Measurements from ENCODE around the gene HSPA1L. TPM values are rescaled to one million over a fixed set of nuclear protein-coding genes. Genes with fewer than 3 reads are reported as not detected.
A peak's percentile ranks its signal among the peaks of the same experiment; 100 is the strongest.

Gene HSPA1L
- total and polyA plus RNA-seq, 9 donors, result 2.3 to 4.1 (median 3.5) TPM

- H3K4me3 ChIP-seq (ENCODE audit: low read length), result no peak overlapping the region
- peaks cover 4% of the 10 kb centered on the region for H3K4me1 ChIP-seq (ENCODE audit: control insufficient read depth, insufficient read depth, low read length)
- H3K27ac ChIP-seq (ENCODE audit: low read length), result no peak overlapping the region
- WGBS (ENCODE audit: insufficient coverage), result 88% methylated on average over 30 of the region's 32 CpGs
- H3K27me3 ChIP-seq (ENCODE audit: control insufficient read depth, insufficient read depth, low read length), result no peaks in the 10 kb centered on the region
- H3K36me3 ChIP-seq (ENCODE audit: control insufficient read depth, insufficient read depth, low read length), result peaks cover 89% of the 10 kb centered on the region
- no peaks in the 10 kb centered on the region for H3K9me3 ChIP-seq (replicated peaks; ENCODE audit: control insufficient read depth, low read depth, low read length)
- no peak for DNase-seq
These were observed 32.8 kb downstream of the HSPA1L start for GRCh38 chr6:31782126-31782855.

- 93% methylated on average over 20 of the region's 23 CpGs for WGBS (ENCODE audit: insufficient coverage)
- no peak for DNase-seq
- Histone ChIP-seq H3K27ac (ENCODE audit: low read length) (no peak overlapping the region), H3K9me3 (replicated peaks; ENCODE audit: control insufficient read depth, low read depth, low read length) (no peaks in the 10 kb centered on the region), H3K36me3 (ENCODE audit: control insufficient read depth, insufficient read depth, low read length) (peaks cover 86% of the 10 kb centered on the region), H3K4me1 (ENCODE audit: control insufficient read depth, insufficient read depth, low read length) (peaks cover 12% of the 10 kb centered on the region), H3K4me3 (ENCODE audit: low read length) (no peak overlapping the region), H3K27me3 (ENCODE audit: control insufficient read depth, insufficient read depth, low read length) (no peaks in the 10 kb centered on the region)
These were observed 33.6 kb downstream of the HSPA1L start for GRCh38 chr6:31781244-31782125.

DNA sequence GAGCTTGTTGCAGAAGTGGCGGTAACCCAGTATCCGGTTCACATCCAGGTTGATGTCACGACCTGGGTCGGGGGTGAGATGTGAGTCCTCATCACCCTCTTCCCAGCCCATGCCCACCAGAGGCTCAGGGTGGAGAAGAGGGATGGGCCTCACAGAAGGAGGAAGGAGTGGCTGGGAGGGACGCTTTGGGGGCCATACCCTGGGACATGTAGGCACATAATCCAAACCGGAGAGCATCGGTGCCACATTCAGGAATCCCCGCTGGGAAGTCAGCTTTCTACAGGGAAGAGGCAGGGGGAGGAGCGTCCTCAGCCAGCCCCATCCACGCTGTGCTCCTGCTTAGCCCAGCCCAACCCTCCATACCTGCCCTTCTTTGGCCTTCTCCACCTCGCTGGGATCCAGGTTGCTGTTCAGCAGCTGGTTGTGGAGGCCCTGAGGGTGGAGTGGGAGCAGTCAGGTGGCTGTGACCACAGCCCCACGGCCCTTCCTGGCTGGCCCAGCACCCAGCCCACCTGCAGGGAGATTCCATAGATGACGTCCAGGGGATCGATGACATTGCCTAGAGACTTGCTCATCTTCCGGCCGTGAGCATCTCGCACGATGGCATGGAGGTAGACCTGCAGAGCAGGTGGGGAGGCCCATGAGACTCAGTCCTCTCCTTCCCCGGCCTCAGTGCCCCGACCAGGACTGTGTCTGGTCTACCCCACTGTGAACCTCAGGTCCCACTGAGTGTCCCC is 34.4 kb downstream of the HSPA1L start:
- H3K36me3 ChIP-seq (ENCODE audit: control insufficient read depth, insufficient read depth, low read length), result peaks cover 80% of the 10 kb centered on the region
- H3K27ac ChIP-seq (ENCODE audit: low read length), result no peak overlapping the region
- H3K4me1 ChIP-seq (ENCODE audit: control insufficient read depth, insufficient read depth, low read length), result peaks cover 12% of the 10 kb centered on the region
- WGBS (ENCODE audit: insufficient coverage), result 86% methylated on average over 14 of the region's 20 CpGs
- no peaks in the 10 kb centered on the region for H3K9me3 ChIP-seq (replicated peaks; ENCODE audit: control insufficient read depth, low read depth, low read length)
- no peaks in the 10 kb centered on the region for H3K27me3 ChIP-seq (ENCODE audit: control insufficient read depth, insufficient read depth, low read length)
- H3K4me3 ChIP-seq (ENCODE audit: low read length), result no peak overlapping the region
- no peak for DNase-seq

DNA sequence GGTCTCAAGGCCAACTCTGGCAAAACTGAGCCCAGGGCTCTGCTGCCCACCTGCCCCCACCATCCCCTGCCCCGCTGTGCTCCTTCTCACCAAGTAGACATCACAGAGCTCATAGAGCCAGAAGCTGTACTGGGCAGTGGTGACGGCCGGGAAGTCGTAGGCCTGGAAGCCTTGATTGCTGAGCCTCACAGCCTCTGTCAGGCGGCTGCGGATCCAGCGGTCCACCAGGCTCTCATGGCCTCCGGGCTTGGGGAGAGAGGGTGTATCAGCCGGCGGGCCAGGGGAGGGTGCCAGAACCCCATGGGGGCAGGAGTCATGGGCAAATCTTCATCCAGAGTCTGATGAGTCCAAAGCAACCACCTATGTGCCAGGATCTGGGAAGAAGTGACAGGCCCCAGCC is 35.2 kb downstream of the HSPA1L start:
- no peaks in the 10 kb centered on the region for H3K27me3 ChIP-seq (ENCODE audit: control insufficient read depth, insufficient read depth, low read length)
- 88% methylated on average over 3 of the region's 10 CpGs for WGBS (ENCODE audit: insufficient coverage)
- peaks cover 12% of the 10 kb centered on the region for H3K4me1 ChIP-seq (ENCODE audit: control insufficient read depth, insufficient read depth, low read length)
- no peaks in the 10 kb centered on the region for H3K9me3 ChIP-seq (replicated peaks; ENCODE audit: control insufficient read depth, low read depth, low read length)
- DNase-seq, result no peak
- no peak overlapping the region for H3K4me3 ChIP-seq (ENCODE audit: low read length)
- H3K27ac ChIP-seq (ENCODE audit: low read length), result no peak overlapping the region
- H3K36me3 ChIP-seq (ENCODE audit: control insufficient read depth, insufficient read depth, low read length), result peaks cover 73% of the 10 kb centered on the region

DNA sequence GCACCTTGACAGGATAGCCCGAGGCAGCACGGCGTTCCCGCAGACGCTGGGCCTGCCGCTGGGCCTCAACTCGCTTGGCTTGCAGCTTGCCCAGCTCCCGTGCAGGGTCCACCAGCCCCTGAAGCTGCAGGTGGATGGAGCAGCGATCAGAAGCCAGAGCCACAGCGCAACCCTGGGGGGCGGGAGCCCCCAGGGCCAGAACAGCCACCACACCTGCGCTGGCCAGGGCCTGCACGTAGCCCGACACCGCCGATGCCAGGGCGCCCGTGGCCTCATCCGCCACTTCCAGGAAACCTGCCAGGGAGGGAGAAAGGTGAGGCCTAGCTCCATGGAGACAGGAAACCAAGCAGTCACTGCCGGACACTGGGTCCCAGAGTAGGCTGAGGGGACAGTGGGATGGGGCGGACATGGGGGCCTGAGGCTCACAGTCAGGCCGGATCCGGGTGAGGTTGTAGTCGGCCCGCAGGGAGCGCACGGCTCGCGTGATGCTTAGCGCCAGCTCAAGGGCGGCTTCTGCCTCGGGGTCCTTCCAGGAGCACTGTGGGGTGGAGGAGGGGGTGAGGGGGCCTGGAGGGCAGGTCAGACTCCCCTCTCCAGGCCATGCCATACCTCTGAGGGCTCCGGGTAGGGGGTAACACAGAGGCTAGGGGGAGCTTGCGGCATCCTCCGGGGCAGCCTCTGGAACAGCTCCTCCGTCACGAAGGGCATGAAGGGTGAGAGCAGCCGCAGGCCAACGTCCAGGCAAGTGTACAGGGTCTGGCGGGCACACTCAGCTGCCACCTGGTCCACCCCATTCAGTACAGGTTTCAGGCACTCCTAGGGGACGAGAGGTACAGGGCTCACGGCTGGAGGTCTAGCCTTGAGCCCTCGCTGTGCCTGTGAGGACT is 35.8 kb downstream of the HSPA1L start:
- no peak for DNase-seq
- Histone ChIP-seq H3K4me3 (ENCODE audit: low read length) (no peak overlapping the region), H3K27me3 (ENCODE audit: control insufficient read depth, insufficient read depth, low read length) (no peaks in the 10 kb centered on the region), H3K36me3 (ENCODE audit: control insufficient read depth, insufficient read depth, low read length) (peaks cover 67% of the 10 kb centered on the region), H3K4me1 (ENCODE audit: control insufficient read depth, insufficient read depth, low read length) (peaks cover 12% of the 10 kb centered on the region), H3K9me3 (replicated peaks; ENCODE audit: control insufficient read depth, low read depth, low read length) (no peaks in the 10 kb centered on the region), H3K27ac (ENCODE audit: low read length) (no peak overlapping the region)
- 91% methylated on average over 31 of the region's 43 CpGs for WGBS (ENCODE audit: insufficient coverage)

- Histone ChIP-seq H3K9me3 (replicated peaks; ENCODE audit: control insufficient read depth, low read depth, low read length) (no peaks in the 10 kb centered on the region), H3K27me3 (ENCODE audit: control insufficient read depth, insufficient read depth, low read length) (no peaks in the 10 kb centered on the region), H3K4me1 (ENCODE audit: control insufficient read depth, insufficient read depth, low read length) (peaks cover 12% of the 10 kb centered on the region), H3K27ac (ENCODE audit: low read length) (no peak overlapping the region), H3K36me3 (ENCODE audit: control insufficient read depth, insufficient read depth, low read length) (peaks cover 58% of the 10 kb centered on the region), H3K4me3 (ENCODE audit: low read length) (no peak overlapping the region)
- no peak for DNase-seq
- WGBS (ENCODE audit: insufficient coverage), result 89% methylated on average over 5 of the region's 5 CpGs
These were observed 36.9 kb downstream of the HSPA1L start for GRCh38 chr6:31778193-31778592.

- Histone ChIP-seq H3K27me3 (ENCODE audit: control insufficient read depth, insufficient read depth, low read length) (no peaks in the 10 kb centered on the region), H3K4me3 (ENCODE audit: low read length) (no peak overlapping the region), H3K27ac (ENCODE audit: low read length) (no peak overlapping the region), H3K36me3 (ENCODE audit: control insufficient read depth, insufficient read depth, low read length) (peaks cover 53% of the 10 kb centered on the region), H3K4me1 (ENCODE audit: control insufficient read depth, insufficient read depth, low read length) (peaks cover 12% of the 10 kb centered on the region), H3K9me3 (replicated peaks; ENCODE audit: control insufficient read depth, low read depth, low read length) (no peaks in the 10 kb centered on the region)
- no peak for DNase-seq
- WGBS (ENCODE audit: insufficient coverage), result 91% methylated on average over 4 of the region's 5 CpGs
These were observed 37.4 kb downstream of the HSPA1L start for GRCh38 chr6:31777667-31778050.

DNA sequence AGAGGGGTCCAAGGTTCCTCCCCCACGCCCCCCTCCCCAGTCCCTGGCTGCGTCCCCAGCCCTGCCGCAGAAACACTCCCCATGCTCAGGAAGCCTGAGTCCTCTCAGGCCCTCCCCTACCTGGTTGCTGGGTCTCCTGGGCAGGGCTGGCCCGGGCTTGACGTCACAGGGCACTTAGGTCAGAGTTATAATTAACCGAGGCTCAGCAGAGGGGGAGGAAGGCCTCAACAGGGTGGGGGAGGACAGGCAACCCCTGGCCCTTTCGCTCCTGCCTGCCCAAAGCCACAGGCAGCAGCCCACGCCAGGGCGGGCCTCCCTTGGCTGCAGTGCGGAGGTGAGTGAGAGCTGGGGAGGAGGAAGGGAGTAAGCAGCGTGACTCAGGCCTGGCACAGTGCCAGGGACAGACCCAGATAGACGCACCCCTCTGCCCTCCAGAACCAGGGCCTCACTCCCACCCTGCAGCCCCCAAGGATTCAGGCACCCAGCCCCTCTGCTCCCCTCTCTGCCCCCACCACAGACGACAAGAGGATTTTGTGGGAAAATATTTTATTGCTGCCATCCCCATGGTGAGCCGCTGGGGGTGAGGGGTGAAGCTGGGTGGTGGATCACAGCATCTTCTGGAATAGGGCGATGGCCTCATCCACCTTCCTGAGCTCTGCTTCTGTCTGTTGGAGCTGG is 38.0 kb downstream of the HSPA1L start, which contains the start of gene VWA7:
Gene VWA7 (minus strand): TSS at position 340 of the 678 bp plus-strand sequence. CDS start 549 bp downstream, outside the sequence.
- H3K4me3 ChIP-seq (ENCODE audit: low read length), result no peak within 1 kb of the TSS
- H3K4me1 ChIP-seq (ENCODE audit: control insufficient read depth, insufficient read depth, low read length), result peaks cover 12% of the 10 kb centered on the region
- 25% methylated on average over 8 of the region's 15 CpGs for WGBS (ENCODE audit: insufficient coverage)
- peak within 1 kb of the TSS; percentile 1 for H3K27ac ChIP-seq (ENCODE audit: low read length)
- DNase-seq, result peak; percentile 44
- H3K36me3 ChIP-seq (ENCODE audit: control insufficient read depth, insufficient read depth, low read length), result peaks cover 48% of the 10 kb centered on the region
- no peaks in the 10 kb centered on the region for H3K9me3 ChIP-seq (replicated peaks; ENCODE audit: control insufficient read depth, low read depth, low read length)
- H3K27me3 ChIP-seq (ENCODE audit: control insufficient read depth, insufficient read depth, low read length), result no peaks in the 10 kb centered on the region

GRCh38 chr6:31776485-31776988 is 38.5 kb downstream of the HSPA1L start:
- H3K27ac ChIP-seq (ENCODE audit: low read length), result no peak overlapping the region
- WGBS (ENCODE audit: insufficient coverage), result 46% methylated on average over 10 of the region's 14 CpGs
- H3K27me3 ChIP-seq (ENCODE audit: control insufficient read depth, insufficient read depth, low read length), result no peaks in the 10 kb centered on the region

More at GRCh38 chr6:31776485-31776988, 38.5 kb downstream of the HSPA1L start:
- H3K4me3 ChIP-seq (ENCODE audit: low read length), result no peak overlapping the region
- peaks cover 12% of the 10 kb centered on the region for H3K4me1 ChIP-seq (ENCODE audit: control insufficient read depth, insufficient read depth, low read length)
- no peak for DNase-seq
- no peaks in the 10 kb centered on the region for H3K9me3 ChIP-seq (replicated peaks; ENCODE audit: control insufficient read depth, low read depth, low read length)
- H3K36me3 ChIP-seq (ENCODE audit: control insufficient read depth, insufficient read depth, low read length), result peaks cover 42% of the 10 kb centered on the region

All from muscle of leg (tissue), 11 donors.